Measurements from ENCODE around the gene CYP27B1.
"Not testable (repeated sequence)": the region's sequence is repeated elsewhere in the genome, so short reads cannot be mapped to it uniquely, and the experiment has no call there.

Gene CYP27B1

DNA sequence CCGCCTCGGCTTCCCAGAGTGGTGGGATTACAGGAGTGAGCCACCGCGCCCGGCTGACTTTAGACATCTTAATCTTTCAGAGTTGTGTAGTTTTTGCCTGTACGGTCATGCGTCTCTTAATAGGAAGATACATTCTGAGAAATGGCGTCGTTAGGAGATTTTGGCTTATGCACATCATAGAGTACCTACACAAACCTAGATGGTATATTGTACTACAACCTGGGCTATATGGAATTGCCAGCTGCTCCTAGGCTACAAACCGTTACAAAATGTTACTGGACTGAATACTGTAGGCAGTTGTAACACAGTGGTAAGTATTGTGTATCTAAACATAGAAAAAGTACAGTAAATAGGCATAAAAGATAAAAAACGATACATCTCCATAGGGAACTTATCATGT lies 17.0 kb upstream of the CYP27B1 start:
- no peak for DNase-seq (ENCODE audit: low read depth in 2 of 2)

DNA sequence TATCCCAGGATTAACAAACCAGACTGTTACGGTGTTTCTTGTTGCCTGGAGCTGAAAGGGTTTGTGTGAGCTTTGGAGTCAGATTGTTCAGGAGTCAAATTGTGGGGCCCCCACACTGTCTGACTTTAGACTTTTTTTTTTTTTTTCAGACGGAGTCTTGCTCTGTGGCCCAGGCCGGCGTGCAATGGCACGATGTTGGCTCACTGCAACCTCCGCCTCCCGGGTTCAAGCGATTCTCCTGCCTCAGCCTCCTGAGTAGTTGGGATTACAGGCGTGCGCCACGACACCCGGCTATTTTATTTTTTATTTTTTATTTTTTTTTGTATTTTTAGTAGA lies 16.6 kb upstream of the CYP27B1 start:
- no peak for DNase-seq (ENCODE audit: low read depth in 2 of 2)

- peak; percentile 93 to 96 for DNase-seq (ENCODE audit: low read depth in 2 of 2)
Measured at GRCh38 chr12:57782608-57783465, 16.0 kb upstream of the CYP27B1 start, which contains the start of gene TSFM. TSS of gene TSFM (plus strand) at chr12:57782787. CDS start at chr12:57782802, 15 bp downstream.

GRCh38 chr12:57782243-57782607 lies 15.3 kb upstream of the CYP27B1 start:
- DNase-seq (ENCODE audit: low read depth in 2 of 2), result no peak

GRCh38 chr12:57781801-57782200 lies 14.9 kb upstream of the CYP27B1 start:
- DNase-seq (ENCODE audit: low read depth in 2 of 2), result no peak

DNA sequence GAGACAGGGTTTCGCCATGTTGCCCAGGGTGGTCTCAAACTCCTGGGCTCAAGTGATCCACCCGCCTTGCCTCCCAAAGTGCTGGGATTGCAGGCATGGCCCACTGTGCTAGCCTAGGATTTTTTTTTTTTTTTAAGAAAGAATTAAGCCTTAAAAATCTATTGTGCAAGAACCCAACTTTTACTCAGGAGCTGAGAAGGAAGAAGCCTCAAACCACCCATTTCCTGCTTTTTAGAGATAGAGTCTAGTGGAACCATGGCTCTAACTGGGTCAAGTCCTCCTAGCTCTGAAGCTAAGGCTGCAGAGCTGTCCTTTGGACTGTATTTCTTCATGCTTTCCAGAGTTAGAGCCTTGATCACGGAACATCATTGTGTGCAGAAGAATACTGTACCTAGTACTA lies 14.4 kb upstream of the CYP27B1 start:
- DNase-seq (ENCODE audit: low read depth in 2 of 2), result no peak

GRCh38 chr12:57780284-57780897 lies 13.5 kb upstream of the CYP27B1 start:
- no peak for DNase-seq (ENCODE audit: low read depth in 2 of 2)

GRCh38 chr12:57779736-57780135 lies 12.9 kb upstream of the CYP27B1 start:
- DNase-seq (ENCODE audit: low read depth in 2 of 2), result no peak

- no peak for DNase-seq (ENCODE audit: low read depth in 2 of 2)
Measured at GRCh38 chr12:57777911-57778310, 11.0 kb upstream of the CYP27B1 start.

- no peak for DNase-seq (ENCODE audit: low read depth in 2 of 2)
Measured at GRCh38 chr12:57777367-57777766, 10.5 kb upstream of the CYP27B1 start.

DNA sequence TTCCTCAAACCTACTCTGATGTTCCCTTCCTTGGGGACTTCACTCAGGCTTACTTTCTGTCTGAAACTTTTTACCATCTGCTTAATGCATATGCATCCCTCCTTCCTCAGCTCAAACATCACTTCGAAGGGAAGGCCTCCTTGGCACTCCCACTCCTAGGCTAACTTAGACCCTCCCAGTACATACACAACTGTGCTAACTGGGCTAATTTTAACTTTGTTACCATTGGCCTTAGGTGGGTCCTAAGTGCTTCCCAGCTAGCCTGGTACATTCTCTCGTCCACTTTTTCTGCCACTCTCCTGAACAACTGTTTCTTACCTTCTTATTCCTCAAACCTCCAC lies 9.3 kb upstream of the CYP27B1 start:
- no peak for DNase-seq (ENCODE audit: low read depth in 2 of 2)

DNA sequence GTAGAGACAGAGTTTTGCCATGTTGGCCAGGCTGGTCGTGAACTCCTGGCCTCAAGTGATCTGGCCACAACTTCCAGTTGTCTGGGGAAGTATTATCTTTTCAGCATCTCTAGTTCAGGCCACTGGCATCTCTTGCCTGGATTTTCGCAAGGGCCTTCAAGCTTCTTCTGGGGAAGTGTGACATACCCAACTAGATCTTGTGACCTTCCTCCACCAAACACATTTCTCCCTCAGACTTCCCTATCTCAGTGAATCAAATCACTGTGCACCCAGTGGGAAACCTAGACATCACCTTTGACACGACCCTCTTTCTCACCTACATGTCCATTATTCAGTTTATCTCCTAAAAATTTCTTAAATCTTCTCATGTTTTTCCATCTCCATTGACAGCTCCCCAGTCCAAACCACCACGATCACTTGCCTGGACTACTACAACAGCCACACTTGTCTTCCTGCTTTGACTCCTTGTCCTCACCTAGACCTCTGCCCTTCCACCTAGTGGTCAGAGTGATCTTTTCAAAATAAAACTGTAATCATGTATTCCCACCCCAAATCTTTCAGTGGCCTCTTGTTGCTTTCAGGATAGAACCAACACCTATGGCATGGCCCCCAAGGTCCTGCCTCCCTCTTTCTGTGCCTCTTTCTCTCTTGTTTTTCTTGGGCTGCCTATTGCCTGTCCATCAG lies 8.8 kb upstream of the CYP27B1 start:
- no peak for DNase-seq (ENCODE audit: low read depth in 2 of 2)

- DNase-seq (ENCODE audit: low read depth in 2 of 2), result no peak
Measured at GRCh38 chr12:57775044-57775443, 8.2 kb upstream of the CYP27B1 start.

GRCh38 chr12:57774634-57775033 lies 7.8 kb upstream of the CYP27B1 start:
- not testable (repeated sequence) for DNase-seq (ENCODE audit: low read depth in 2 of 2)

- DNase-seq (ENCODE audit: low read depth in 2 of 2), result no peak
Measured at GRCh38 chr12:57772429-57773322, 5.8 kb upstream of the CYP27B1 start, which contains the start of gene EEF1AKMT3. TSS of gene EEF1AKMT3 (plus strand) at chr12:57772614. CDS start at chr12:57772725, 111 bp downstream.

DNA sequence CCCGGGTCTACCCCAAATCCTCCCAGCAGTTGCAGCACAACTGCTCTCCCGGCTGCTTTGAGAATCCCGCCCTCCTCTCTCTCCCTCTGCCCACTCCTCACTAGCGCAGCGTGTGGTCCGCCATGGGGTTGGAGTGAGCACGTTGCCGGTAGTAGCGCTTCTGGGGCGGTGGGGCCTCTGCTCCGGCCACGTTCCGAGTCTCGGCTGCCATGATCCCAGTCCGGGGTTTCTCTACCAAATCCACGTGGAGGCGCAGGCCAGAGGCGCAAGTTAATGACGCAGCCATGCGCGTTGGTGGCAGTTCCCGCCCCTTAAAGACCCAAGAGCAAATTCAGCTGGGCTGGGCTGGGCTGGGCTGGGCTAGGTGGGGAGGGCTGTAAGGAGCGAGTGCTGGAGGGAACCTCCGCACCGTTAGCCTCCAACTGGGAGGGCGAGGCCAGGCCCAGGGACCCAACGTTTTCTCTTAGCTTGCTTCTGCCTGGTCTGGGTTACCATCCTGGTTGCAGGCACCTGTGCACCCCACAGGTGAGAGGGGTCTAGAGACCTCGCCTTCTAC lies 5.1 kb upstream of the CYP27B1 start, which contains the start of gene METTL1:
METTL1 (minus strand) TSS at position 233 of the 556 bp plus-strand sequence; CDS start at position 211, 22 bp downstream.
- DNase-seq (ENCODE audit: low read depth in 2 of 2), result peak; percentile 89 to 94

GRCh38 chr12:57771236-57771872 lies 4.5 kb upstream of the CYP27B1 start:
- peak; percentile 83 to 89 for DNase-seq (ENCODE audit: low read depth in 2 of 2)

DNA sequence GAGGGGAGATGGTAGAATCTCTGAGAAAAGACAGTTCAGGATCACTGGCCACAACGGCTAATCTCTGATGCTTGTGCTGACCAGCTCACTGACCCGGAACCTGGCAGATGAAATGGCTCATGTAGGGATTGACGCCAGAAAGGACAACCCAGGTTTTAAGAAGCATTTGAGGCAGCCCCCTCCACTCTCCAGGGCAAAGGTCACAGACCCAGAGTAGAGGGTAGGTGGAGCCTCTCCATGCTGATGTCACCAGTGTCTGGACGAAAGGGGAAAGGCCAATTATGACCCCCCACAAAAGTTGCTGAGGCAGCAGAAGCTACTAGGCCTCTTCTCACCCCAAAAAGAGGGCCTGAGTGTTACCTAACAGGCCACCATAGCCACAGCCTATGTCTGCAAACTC lies 3.9 kb upstream of the CYP27B1 start:
- no peak for DNase-seq (ENCODE audit: low read depth in 2 of 2)

- no peak for DNase-seq (ENCODE audit: low read depth in 2 of 2)
Measured at GRCh38 chr12:57769594-57769993, 2.7 kb upstream of the CYP27B1 start.

DNA sequence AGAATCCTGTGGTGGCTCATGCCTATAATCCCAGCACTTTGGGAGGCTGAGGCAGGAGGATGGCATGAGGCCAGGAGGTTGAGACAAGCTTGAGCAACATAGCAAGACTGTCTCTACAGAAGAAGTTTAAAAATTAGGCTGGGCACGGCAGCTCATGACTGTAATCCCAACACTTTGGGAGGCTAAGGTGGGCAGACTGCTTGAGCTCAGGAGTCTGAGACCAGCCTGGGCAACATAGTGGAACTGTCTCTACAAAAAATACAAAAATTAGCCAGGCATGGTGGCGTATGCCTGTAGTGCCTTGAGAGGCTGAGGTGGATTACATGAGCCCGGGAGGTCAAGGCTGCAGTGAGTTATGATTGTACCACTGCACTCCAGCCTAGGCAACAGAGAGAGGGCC lies 998 bp upstream of the CYP27B1 start:
- DNase-seq (ENCODE audit: low read depth in 2 of 2), result no peak

GRCh38 chr12:57767305-57767698 lies 424 bp upstream of the CYP27B1 start:
- DNase-seq (ENCODE audit: low read depth in 2 of 2), result no peak

All from stimulated activated CD8-positive, alpha-beta memory T cell treated with anti-CD3 and anti-CD28 coated beads, Interleukin-7, amount 100 ng/mL, for 4 hours (primary cell).